ENCODE results near the gene DBN1.

- TF ChIP-seq CTCF (IDR thresholded peaks at IDR 0.05; ENCODE audit: low read depth, low read length), result no peak
- no peak for TF ChIP-seq EZH2phosphoT487 (IDR thresholded peaks at IDR 0.05; ENCODE audit: low read depth)
These were observed 29.1 kb downstream of the DBN1 start for GRCh38 chr5:177444106-177445051.
